HG02610 (cell line): ENCODE results near the gene RPS19.

Experiments used
- ATAC-seq: cut with Tn5 transposase; IDR thresholded peaks from one replicate; pipeline ENCODE4 v1.9.1; 2021; ENCODE audit warnings: mild to moderate bottlenecking, moderate library complexity; ENCODE audit not compliant: unreplicated experiment

Gene RPS19

GRCh38 chr19:41877916-41878905 is 18.2 kb downstream of the RPS19 start:
- peak; percentile 32 for ATAC-seq

DNA sequence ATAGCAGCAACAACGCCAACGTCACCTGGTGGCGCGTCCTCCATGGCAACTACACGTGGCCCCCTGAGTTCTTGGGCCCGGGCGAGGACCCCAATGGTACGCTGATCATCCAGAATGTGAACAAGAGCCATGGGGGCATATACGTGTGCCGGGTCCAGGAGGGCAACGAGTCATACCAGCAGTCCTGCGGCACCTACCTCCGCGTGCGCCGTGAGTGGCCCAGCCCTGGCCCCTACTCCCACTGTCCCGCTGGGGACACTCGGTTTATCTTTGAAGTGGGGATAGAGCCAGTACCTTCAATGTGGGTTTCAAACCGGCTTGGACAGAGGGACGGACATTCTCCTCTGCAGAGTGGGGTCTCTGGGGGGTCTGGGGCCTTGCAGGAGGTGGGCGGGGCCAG is 19.0 kb downstream of the RPS19 start:
- no peak for ATAC-seq

DNA sequence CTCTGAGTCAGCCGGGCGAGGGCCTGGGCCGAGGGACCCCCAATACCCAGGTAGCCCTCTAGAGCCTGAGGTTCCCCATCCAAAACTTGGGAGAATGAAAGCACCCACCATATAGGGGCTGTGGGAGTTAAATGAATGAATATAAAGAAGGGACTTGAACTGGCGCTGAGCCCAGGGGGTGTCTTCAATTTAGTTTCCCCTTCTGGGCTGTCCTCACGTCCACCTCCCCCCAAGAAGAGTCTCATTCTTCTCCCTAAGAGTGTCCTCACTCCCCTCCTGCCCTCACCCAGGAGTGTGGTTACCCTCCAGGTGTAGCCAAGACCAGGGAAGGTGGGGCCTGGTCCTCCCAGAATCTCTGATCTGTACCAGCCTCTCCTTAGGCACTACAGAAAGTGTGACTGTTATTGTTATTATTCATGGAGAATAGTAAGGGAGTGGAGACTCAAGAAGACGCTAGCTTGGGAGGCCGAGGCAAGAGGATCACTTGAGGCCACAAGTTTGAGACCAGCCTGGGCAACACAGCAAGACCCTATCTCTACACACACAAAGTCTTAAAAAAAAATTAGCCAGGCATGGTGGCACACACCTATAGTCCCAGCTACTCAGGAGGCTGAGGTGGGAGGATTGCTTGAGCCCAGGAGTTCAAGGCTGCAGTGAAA is 19.7 kb downstream of the RPS19 start:
- ATAC-seq: no peak

DNA sequence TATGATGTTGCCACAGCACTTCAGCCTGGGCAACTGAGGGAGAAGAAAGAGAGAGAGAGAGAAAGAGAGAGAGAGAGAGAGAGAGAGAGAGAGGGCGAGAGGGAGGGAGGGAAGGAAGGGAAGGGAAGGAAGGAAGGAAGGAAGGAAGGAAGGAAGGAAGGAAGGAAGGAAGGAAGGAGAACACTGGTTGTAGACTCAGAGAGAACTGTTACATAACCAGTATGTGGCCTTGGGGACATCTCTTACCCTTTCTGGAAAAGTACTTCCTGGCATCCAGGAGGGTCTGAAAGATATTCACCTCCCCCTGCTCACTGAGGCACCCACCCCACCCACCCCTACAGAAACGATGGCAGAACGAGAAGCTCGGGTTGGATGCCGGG is 20.3 kb downstream of the RPS19 start:
- no peak for ATAC-seq

GRCh38 chr19:41882568-41883462 is 22.8 kb downstream of the RPS19 start, which contains the start of gene ARHGEF1:
ARHGEF1 (plus strand) TSS chr19:41883184; CDS start chr19:41888083, 4,899 bp downstream.
- ATAC-seq: no peak

GRCh38 chr19:41883463-41883820 is 23.4 kb downstream of the RPS19 start:
- ATAC-seq: no peak

DNA sequence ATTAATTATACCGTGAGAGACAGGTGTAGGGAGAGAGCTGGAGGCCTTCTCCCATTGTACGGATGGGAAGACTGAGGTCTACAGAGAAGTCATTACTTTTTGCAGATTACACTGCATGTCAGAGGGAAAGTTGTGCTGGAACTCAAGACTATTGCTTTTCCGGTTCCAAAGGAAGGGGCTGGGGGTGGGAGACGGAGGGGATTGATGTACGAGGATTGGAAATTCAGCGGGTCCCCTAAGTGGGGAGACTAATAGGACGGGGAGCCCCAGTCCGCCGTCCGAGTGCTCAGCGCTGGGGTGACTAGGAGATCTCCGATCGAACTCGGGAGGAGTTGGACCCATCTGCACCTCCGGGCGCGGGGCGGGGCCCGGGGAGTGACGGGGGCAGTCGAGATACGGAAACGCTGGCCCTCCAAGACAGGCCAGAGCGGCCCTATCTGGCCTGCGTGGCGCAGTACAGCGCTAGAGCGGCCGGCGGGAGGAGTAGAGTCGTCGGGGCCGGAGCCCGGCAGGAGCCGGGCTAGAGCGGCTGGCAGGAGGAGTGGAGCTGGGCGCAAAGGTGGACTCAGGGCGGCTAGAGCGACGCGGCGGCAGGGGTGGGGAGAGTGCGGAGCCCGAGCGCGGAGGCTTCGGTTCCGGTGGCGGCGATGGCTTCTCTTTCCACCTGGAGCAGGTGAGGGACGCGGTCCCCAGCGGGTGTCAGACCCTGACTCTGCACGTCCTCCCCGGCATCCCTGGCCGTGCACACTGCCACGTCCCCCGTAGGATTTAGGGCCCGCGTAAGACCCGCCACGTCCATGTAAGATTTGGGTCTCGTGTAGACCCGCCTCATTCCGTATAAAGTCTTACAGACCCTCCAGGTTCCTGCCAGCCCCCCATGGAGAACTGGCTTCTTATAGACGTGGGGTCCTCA is 24.0 kb downstream of the RPS19 start:
- peak; percentile 76 for ATAC-seq

DNA sequence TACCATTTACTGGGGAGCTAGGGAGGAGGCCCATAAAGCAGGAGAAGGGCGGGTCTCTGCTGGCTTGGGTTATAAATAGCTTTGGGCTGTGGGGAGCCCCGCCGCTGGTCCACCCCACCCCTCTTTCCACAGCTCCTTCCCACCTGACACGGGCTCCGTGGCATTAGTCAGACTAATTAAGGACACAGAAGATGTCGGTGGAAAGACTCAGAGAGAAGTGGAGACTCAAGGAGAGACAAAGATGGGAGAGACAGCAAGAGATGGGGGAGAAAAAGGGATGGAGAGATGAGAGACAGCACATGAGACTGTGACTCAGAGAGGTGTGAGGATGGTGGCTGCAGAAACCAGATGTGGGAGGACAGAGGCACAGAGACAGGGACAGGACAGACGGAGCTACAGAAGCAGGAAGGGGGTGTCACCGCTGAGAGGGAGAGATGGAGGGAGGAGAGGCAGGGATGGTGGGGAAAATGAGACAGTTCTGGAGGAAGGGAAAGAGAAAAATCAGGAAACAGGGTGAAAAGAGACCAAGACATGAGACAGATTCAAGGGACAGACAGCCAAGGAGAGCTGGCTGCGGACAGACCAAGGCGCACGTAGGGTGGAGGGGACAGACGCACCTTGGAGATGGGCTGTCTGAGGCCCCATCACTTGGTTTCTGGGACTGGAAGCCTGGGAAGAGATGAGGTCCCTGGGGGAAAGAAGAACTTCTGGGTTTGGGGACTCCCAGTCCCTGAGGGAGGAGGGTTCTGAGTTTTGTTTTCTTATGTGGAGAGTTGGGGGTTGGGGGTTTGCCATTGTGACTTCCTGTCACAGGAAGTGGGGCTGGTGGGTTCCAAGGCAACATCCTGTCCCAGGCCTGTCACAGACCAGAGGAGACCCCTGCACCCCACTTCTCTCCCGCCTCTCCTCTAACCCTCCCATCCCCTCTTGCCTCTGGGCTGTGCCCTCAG is 27.0 kb downstream of the RPS19 start:
- no peak for ATAC-seq

GRCh38 chr19:41887711-41888382 is 27.8 kb downstream of the RPS19 start:
- ATAC-seq: no peak

DNA sequence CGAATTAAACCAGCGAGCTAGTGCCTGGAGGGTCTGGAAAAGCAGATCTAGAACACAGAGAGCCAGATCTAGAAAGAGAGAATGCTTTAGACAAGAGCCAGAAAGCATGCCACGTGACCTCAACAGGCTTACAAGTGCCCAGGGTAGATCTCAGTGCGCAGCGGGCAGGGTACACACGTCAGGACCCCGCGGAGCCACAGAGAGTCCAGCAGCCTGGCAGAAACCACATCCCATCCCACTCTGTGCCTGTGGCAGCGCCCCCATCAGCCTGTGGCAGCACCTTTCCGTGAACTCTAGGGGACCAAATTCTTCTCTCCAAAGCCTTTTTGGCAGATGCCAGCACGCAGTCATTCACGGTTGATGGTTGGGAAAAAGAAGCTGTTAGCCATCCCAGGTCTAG is 28.9 kb downstream of the RPS19 start:
- no peak for ATAC-seq

GRCh38 chr19:41889896-41890295 is 29.8 kb downstream of the RPS19 start:
- ATAC-seq: no peak

- no peak for ATAC-seq
These were observed 30.9 kb downstream of the RPS19 start for GRCh38 chr19:41890936-41891335.

- ATAC-seq: no peak
These were observed 32.3 kb downstream of the RPS19 start for GRCh38 chr19:41892173-41892902.

- no peak for ATAC-seq
These were observed 33.8 kb downstream of the RPS19 start for GRCh38 chr19:41893899-41894298.

GRCh38 chr19:41894350-41894749 is 34.3 kb downstream of the RPS19 start:
- no peak for ATAC-seq

DNA sequence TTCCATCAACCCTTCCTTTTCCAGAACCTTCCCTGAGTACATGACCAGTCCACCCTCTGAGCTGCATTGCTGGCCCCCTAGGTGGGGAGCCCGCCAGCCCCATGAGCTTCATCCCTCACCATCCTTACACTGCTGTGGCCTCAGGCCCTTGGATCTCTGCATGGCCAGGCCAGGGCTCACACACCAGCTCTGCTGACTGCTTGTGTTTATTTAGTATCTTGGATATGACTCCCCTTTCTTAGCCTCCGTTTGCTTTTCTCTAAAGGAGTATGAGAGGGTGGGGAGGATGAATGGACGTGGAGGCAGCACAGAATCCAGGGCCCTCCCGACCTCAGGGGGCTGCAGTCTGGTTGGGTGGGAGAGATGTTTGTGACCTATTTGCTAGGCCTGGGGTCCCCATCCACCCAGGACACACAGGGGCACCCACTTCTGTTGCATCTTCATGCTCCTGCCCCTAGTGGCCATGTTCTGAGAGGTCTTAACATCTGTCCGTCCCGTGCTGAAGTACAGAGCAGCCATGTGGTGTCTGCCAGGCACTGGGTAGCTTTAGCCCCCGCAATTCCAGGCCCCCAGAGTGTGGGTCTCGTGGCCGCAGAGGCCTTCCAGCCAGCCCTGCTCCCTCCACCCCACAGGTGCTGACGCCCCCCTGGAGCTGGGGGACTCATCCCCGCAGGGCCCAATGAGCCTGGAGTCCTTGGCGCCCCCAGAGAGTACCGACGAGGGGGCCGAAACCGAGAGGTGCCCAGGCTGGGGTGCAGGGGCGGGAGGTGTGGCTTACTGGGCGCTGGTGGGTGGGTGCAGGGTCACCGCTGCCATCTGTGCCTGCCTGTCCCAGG is 35.9 kb downstream of the RPS19 start:
- ATAC-seq: no peak

GRCh38 chr19:41896581-41896942 is 36.5 kb downstream of the RPS19 start:
- no peak for ATAC-seq
